ENCODE results near the gene RTN4IP1. TPM values are rescaled to one million over a fixed set of nuclear protein-coding genes. Genes with fewer than 3 reads are reported as not detected.

The RTN4IP1 gene
- total and polyA plus RNA-seq, 2 of the 13 experiments (the other 11 are each of a cell fraction or from before 2014, with no cell fraction given) = 5.5 to 17.2 TPM

DNA sequence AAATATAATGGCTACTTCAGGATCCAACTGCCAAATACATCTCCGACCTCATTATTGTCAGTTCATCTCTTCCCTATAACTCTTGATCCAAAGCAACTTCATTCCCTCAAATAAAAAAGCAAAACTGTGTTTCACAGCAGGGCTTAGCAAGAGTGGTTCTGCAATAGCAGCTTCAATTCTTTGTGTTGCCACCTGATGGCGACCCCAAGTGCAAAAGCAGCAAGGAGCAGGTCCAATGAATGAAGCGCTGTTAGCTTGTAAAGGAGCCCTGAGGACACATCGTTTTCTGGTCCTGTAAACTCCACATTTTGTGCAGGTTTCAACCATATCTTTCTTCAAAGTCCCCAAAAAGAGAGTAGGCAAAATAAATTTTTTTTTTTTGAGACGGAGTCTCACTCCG lies 19.6 kb downstream of the RTN4IP1 start:
- intact Hi-C loops (cut with micrococcal nuclease; ENCODE audit: unreplicated experiment) (loop anchor here (2.0 to 5.0 kb wide), 2 partner anchors 43 to 189 kb away; no protein-coding TSS in a partner anchor), in situ Hi-C loops (cut with HindIII; ENCODE audit: extremely low pct_ligation_motif_present, low pct_unique_long_range_greater_than_20kb) (loop anchor here (10.0 kb wide), 1 partner anchor 365 kb away; the partner anchor contains the start of gene CD24)
- POLR2A ChIA-PET = no interaction called here
- H2AFZ ChIP-seq (ENCODE audit: low read length) = no peak overlapping the region
- no peak overlapping the region for H3K4me3 ChIP-seq (replicated peaks in 1 of 3; ENCODE audit: insufficient read depth in 1 of 3, low read depth in 2 of 3, low read length in 3 of 3)
- no peak overlapping the region for H3K9ac ChIP-seq (ENCODE audit: insufficient read depth, low read depth, low read length)
- CTCF ChIA-PET (ENCODE audit: low intra/inter-chr PET ratio, low total read pairs) = interaction anchor here (1.2 to 3.4 kb wide), 2 partner anchors 79 to 370 kb away, joined by 3 to 33 read pairs; no protein-coding TSS in a partner anchor
- H3K27ac ChIP-seq (ENCODE audit: extremely low read length, insufficient read depth, low read length) = no peak overlapping the region
- FAIRE-seq = no peak
- no peaks in the 10 kb centered on the region for H4K20me1 ChIP-seq (ENCODE audit: insufficient read depth, low read length)
- BruUV-seq (replicated peaks) = no TSS peak
- no peak overlapping the region for H3K4me2 ChIP-seq (ENCODE audit: low read depth, low read length)
- no peaks in the 10 kb centered on the region for H3K27me3 ChIP-seq (ENCODE audit: control insufficient read depth in 1 of 2, insufficient read depth in 2 of 2, low read length in 2 of 2)
- DNase-seq (ENCODE audit: low spot score) = peak; percentile 52
- WGBS (ENCODE audit: low lambda C conversion rate) = 79% methylated on average over 6 of the region's 6 CpGs
- peak; percentile 82 for ATAC-seq
- no peaks in the 10 kb centered on the region for H3K4me1 ChIP-seq (ENCODE audit: insufficient read depth, low read length)
- no peaks in the 10 kb centered on the region for H3K79me2 ChIP-seq (ENCODE audit: insufficient read depth, low read length)
- no peaks in the 10 kb centered on the region; a peak in 1 of 5 replicates for H3K36me3 ChIP-seq (replicated peaks in 1 of 2; ENCODE audit: control insufficient read depth in 1 of 2, insufficient read depth in 2 of 2, low read length in 2 of 2)
- no peaks in the 10 kb centered on the region for H3K9me3 ChIP-seq (ENCODE audit: low read length)
- TF ChIP-seq GZF1 (CRISPR knock-in tag; IDR thresholded peaks at IDR 0.05) = no peak
- TF ChIP-seq, protein P1, sequence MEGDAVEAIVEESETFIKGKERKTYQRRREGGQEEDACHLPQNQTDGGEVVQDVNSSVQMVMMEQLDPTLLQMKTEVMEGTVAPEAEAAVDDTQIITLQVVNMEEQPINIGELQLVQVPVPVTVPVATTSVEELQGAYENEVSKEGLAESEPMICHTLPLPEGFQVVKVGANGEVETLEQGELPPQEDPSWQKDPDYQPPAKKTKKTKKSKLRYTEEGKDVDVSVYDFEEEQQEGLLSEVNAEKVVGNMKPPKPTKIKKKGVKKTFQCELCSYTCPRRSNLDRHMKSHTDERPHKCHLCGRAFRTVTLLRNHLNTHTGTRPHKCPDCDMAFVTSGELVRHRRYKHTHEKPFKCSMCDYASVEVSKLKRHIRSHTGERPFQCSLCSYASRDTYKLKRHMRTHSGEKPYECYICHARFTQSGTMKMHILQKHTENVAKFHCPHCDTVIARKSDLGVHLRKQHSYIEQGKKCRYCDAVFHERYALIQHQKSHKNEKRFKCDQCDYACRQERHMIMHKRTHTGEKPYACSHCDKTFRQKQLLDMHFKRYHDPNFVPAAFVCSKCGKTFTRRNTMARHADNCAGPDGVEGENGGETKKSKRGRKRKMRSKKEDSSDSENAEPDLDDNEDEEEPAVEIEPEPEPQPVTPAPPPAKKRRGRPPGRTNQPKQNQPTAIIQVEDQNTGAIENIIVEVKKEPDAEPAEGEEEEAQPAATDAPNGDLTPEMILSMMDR (CRISPR knock-in tag; IDR thresholded peaks at IDR 0.05) = peak; percentile 72
- TF ChIP-seq, protein P2, sequence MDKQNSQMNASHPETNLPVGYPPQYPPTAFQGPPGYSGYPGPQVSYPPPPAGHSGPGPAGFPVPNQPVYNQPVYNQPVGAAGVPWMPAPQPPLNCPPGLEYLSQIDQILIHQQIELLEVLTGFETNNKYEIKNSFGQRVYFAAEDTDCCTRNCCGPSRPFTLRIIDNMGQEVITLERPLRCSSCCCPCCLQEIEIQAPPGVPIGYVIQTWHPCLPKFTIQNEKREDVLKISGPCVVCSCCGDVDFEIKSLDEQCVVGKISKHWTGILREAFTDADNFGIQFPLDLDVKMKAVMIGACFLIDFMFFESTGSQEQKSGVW (CRISPR knock-in tag; IDR thresholded peaks at IDR 0.05; ENCODE audit: borderline replicate concordance) = no peak
- TF ChIP-seq ZNF331 (CRISPR knock-in tag; IDR thresholded peaks at IDR 0.05) = peak; percentile 92
- TF ChIP-seq BCL6 (CRISPR knock-in tag; IDR thresholded peaks at IDR 0.05) = no peak
- TF ChIP-seq SMC3 (IDR thresholded peaks at IDR 0.05; ENCODE audit: low read length) = peak; percentile 65
- peak; percentile 80 for TF ChIP-seq STAG1 (CRISPR knock-in tag; IDR thresholded peaks at IDR 0.05)

Data from HepG2 (cell line).